DMS153 treated with DMSO at 0.1 percent for 48 hours (cell line): ENCODE measurements around the gene ACYP1.

Experiments
- DNase-seq: peaks from one replicate; lab custom pipeline; 2025; ENCODE audit not compliant: unreplicated experiment; lab: John Stamatoyannopoulos, UW

The ACYP1 gene

DNA sequence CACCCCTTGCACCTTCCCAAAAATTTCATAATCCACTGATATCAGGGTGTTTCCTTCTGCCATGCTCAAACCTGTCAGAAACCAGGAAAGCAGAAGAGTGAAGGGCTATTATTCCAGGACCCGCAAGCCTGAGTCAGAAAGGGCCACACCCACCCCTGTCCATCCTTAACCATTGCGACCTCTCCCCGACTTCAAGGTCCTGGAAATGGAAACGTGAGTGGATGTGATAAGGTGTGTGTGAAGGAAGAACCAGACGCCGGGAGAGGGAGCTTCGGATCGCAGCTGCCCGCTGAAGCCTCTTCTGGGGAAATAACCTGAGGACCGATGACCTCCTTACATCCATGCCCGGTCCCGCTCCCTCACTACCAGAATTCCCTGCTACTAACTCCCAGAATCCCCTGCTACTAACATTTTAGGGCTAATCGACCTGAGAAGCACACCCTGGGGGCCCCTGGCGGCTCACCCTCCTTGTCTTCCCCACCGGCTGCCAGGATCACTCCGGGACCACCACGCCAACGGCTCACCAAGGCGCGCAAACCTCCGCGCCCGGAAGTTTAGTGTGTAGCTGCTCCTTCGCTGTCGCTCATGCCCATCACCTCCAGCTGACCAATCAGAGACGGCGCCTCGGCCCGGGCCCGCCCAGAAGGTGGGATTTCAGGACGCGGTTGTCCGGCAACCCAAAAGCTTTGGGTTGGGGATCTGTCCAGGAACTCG, at the start of gene ACYP1:
Gene ACYP1 (minus strand): TSS at position 534 of the 714 bp plus-strand sequence. CDS start 471 bp downstream, at position 63.
- DNase-seq: peak; percentile 66

- DNase-seq: no peak
These were observed 46.1 kb upstream of the ACYP1 start for GRCh38 chr14:75109877-75110276.

GRCh38 chr14:75107186-75107585, 43.4 kb upstream of the ACYP1 start:
- no peak for DNase-seq

DNA sequence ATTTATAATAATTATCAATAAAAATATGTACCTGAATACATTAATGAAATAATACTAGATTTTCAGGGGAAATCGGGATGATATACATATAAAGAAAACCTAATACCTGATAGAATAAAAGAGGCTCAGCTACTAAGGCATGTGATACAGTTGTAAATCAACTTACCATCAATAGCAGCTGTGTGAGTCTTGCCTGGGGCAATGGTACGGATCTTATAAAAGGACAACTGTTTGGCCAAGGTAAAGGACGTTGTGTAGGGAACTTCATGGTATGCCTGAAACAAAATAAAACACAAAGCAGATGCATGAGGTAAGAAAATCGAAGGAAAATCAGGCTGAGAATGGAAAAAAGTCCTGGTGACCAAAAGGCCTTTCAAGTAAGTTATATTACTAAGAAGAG, 37.7 kb upstream of the ACYP1 start:
- no peak for DNase-seq

GRCh38 chr14:75098682-75099081, 34.9 kb upstream of the ACYP1 start:
- no peak for DNase-seq

DNA sequence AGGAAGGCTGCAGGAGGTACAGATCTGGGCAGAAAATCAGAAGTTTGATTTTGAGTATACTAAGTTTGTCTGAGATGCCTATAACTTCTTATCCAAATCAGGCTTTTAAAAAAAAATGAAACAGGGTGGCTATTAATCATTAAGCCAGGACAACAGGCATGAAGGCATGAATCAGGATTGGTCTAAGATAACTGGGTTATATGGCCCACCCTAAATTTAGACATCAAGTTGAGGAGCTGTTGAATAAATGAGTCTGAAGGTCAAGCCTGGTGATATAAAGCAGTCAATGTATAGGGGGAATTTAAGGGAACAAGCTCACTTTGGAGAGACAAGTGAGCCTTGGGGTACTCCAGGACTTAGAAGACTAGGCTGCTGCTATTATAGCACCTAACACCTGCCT, 34.4 kb upstream of the ACYP1 start:
- no peak for DNase-seq

DNA sequence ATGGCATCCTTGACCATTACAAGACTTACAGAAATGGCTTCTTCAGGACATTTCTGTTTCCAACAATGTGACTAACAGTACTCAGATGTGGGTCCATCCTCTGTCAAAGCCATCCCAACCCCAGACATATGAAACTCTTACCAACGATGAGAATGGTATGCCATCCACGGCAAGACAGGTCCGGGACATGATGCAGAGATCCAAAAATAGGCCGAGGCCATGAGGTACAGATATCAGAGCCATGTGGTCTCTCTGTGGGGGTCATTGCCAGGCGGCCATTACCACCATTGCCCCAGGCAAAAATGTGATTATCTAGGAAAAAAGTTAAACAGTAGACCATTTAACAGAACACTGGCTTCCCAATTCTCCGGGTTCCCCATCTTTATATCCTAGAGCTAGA, 33.1 kb upstream of the ACYP1 start:
- no peak for DNase-seq

GRCh38 chr14:75095690-75096089, 31.9 kb upstream of the ACYP1 start:
- DNase-seq: no peak

GRCh38 chr14:75094896-75095295, 31.1 kb upstream of the ACYP1 start:
- no peak for DNase-seq

DNA sequence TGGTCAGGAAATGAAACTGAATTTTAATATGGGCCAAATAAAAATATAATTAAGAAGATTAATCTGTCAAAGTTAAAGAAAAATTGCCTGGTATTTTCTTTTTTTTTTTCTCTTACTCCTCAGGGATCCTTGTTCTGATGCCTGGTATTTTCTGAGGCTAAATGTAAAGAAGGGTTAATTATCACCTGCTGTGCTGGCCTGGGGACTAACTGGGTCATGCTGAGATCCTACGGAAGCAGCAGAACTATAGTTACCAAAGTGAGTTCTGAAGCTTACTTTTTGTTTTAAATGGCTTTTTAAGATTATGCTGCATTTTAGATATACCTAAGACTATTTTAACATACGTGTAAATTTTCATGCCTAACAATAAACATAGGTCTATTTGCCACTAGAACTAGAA, 28.9 kb upstream of the ACYP1 start:
- DNase-seq: no peak

DNA sequence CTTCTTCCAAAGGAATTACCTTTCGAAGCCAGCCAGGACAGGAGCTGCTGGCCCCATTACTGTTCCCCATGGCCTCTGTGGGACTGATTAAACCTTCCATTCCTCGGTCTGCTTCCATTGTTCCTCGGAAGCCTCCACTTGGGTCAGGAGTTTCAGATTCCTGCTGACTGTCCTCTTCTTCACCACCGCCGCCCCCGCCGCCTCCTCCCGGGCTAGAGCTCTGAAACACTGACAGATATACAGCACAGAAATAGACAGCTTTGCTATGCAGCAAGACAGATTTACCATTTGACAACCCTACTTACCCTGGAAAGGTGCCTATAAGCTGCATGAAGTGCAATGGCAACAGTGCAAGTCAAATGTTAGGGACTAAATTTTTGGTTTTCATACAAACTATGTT, 27.4 kb upstream of the ACYP1 start:
- DNase-seq: no peak

DNA sequence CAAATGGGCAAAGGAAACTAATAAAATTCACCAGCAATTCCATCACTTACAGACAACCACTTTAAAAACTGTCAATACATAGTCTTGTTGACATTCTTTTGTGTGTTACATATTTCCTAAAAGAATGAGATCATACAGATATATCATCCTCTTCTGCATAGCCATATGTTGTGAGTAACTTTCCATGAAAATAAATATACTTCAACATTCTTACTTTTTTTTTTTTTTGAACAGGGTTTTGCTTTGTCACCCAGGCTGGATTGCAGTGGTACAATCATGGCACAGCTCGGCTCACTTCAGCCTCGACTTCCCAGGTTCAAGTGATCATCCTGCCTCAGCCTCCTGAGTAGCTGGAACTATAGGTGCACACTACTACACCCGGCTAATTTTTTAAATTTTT, 26.5 kb upstream of the ACYP1 start:
- no peak for DNase-seq

DNA sequence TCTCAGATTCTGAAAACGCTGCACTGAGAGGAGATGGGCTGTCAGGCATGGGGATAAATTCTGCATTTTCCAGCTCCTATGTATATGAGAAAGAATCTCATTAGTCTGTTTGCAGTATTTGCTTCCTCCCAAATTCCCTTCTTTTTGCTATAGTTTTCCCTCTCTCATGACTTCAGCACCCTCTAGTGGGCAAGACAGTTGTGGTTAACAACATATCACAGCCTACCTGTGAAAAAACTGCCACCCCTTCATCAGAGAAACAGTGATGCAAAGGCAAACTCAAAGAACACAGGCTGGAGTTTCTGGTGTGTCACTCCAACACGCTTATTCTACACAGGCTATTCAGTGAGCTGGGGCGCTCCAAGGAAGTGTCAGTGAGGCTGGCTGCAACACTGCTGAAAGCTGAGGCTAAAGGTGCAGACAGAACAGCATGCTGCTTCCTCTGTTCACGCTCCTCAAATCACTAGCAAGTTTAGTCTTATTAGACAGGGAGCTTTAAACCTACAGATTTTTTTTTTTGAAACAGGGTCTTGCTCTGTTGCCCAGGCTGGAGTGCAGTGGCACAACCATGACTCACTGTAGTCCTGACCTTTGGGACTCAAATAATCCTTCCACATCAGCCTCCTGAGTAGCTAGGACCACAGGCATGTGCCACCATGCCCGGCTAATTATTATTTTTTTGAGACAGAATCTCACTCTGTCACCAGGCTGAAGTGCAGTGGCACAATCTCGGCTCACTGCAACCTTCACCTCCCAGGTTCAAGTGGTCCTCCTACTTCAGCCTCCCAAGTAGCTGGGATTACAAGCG, 24.9 kb upstream of the ACYP1 start:
- DNase-seq: peak; percentile 24

DNA sequence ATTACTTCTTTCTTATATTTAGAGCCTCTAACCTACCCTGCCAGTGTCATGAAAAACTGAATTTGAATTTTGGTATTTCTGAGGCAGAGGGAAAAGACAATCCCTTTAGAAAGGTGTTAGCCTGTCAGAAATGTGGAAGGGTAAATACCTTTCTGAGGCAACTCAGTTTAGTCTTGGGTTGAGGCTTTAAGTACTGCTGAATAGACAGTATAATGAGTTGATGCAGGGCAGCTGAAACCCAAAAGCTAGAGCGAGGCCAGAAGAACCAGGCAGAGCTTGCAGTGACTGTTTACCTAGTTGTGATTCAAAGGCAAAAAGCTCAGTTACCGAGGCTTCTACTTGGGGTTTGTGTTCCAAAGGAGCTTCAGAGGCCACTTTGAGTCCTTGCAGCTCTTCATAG, 24.3 kb upstream of the ACYP1 start:
- no peak for DNase-seq

GRCh38 chr14:75084513-75084912, 20.7 kb upstream of the ACYP1 start:
- no peak for DNase-seq

- DNase-seq: no peak
These were observed 19.4 kb upstream of the ACYP1 start for GRCh38 chr14:75083271-75083670.

DNA sequence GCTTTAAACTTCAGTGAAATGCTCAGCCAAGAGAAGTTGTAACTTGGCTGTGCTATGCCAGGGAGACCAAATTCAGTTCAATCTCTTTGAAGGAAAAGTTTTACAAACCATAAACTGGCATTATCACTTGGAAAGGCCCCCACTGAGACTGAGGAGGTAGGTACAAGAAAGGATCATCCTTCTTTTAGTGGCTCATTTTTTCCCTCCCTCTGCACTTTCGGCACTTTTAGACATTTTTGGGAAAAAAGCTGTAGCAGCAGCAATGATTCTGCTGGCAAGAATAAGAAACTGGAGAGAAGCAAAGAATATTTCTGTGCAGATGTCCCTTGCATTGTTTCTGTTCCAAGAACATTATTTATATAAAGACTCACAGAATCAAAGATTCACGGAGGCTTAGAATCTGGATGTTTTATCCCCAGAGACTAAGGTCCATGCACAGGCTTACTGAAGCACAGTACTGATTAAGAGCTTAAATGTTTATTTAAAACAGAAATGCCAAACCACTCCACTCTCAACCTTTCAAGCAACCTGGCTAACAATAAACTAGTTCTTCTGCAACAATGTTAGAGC, 17.9 kb upstream of the ACYP1 start:
- DNase-seq: no peak

- DNase-seq: no peak
These were observed 15.7 kb upstream of the ACYP1 start for GRCh38 chr14:75079521-75079920.

DNA sequence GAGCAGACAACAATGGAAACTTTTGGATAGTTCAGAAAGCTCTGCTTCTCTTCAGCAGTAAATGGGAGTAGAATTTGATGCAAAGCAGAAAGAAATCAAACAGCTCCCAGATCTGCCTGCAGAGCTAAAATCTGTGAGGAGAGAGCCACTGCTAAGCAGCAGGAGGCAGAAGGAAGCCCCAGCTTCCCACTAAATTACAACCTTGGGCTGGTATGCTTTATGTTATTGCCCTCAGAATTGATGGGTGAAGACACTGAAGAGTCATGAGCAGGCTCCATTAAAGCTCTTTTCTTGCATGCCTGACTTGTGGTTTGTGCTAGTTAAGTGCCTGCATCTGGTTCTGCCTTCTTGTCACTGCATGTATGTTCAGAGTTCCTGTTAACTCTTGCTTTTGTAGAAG, 14.0 kb upstream of the ACYP1 start:
- DNase-seq: no peak

DNA sequence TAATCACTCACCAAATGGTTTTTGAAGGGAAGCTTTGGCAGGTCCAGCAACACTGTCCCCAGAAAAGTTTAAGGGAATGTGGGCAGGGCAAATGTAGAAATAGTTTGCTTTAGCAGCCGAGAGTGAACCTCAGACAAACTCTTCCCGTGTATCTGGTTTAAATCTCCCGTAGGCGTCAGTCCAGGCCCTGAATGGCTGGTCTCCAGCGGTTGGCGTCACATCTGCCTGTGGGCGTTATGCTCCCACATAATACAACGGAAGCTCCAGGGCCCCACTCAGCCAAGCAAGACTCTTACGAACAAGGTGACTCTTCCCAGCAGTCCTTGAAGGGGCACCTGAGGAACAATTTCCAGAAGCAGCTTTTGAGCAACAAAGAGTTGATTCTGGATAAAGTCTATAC, 6.6 kb upstream of the ACYP1 start:
- no peak for DNase-seq

DNA sequence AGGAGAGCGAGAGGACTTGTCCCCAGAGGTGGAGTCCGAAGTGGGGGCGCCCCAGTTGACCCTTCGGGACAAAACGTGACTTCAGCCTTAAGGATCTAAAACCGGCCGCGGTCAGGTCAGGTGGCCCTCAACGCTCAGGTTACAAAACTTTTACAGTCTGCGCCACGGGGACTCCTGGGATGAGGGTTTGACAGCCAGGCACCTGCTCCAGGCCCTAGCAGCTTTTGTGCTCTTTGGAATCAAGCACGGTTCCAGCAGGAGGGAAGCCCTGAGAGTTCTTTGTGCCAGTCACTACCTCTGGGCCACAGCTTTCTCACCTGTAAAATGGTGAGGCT, 6.0 kb upstream of the ACYP1 start:
- DNase-seq: no peak

DNA sequence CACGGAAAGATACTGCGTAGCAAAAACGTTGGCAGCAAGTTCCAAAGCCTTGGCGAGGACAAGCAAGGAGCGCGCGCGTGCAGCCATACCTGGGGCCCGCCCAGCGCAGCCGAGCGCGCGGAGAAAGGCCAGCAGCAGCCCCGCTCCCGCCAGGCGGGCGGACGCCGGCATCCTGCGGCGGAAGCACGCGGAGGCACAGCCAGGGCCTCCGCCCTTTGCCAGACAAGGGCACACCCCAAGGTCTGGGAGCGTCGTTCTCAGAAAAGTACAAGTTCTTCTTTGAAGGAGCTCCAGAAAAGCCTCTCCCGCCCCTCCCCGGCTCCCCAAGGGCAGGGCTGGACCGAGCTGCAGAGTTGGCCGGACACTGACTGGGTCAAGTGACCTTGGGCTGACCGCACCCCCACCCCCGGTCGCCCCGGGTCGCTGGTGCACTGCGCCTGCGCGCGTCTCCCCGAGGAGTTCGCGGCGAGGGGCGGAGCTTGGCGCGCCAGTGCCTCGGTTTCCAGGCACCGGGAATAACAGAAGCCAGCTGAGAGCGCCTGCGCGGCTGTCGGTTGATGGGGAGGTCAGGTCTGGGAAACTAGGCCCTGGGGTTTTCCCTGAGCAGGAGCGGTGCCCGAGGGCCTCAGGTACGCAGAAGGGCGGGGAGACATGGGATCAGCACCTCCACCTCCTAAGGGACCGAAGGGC, 5.4 kb upstream of the ACYP1 start, which contains the start of gene ZC2HC1C:
Gene ZC2HC1C (plus strand): TSS at position 521 of the 690 bp plus-strand sequence. CDS start 933 bp downstream, outside the sequence.
- peak; percentile 92 for DNase-seq
